GM19438 (cell line): ENCODE data around the gene NRSN2.
"Not testable (repeated sequence)": the region's sequence is repeated elsewhere in the genome, so short reads cannot be mapped to it uniquely, and the experiment has no call there.

Experiments
- ATAC-seq: cut with Tn5 transposase; IDR thresholded peaks from one replicate; pipeline ENCODE4 v1.9.1; 2021; ENCODE audit warnings: low read depth; ENCODE audit not compliant: unreplicated experiment

The NRSN2 gene

GRCh38 chr20:348972-349841 lies 2.3 kb downstream of the NRSN2 start:
- no peak for ATAC-seq

GRCh38 chr20:353166-353565 lies 6.3 kb downstream of the NRSN2 start:
- ATAC-seq: no peak

GRCh38 chr20:354298-354977 lies 7.5 kb downstream of the NRSN2 start:
- peak; percentile 88 for ATAC-seq

GRCh38 chr20:356154-356553 lies 9.2 kb downstream of the NRSN2 start:
- not testable (repeated sequence) for ATAC-seq

GRCh38 chr20:356745-357144 lies 9.8 kb downstream of the NRSN2 start:
- no peak for ATAC-seq

GRCh38 chr20:358891-359555 lies 12.1 kb downstream of the NRSN2 start:
- no peak for ATAC-seq

GRCh38 chr20:361561-361960 lies 14.7 kb downstream of the NRSN2 start:
- no peak for ATAC-seq

- ATAC-seq: no peak
Observed at GRCh38 chr20:362271-363254, 15.7 kb downstream of the NRSN2 start.

- no peak for ATAC-seq
Observed at GRCh38 chr20:363319-364078, 16.6 kb downstream of the NRSN2 start.

GRCh38 chr20:364905-365794 lies 18.2 kb downstream of the NRSN2 start:
- ATAC-seq: no peak

GRCh38 chr20:366041-366718 lies 19.3 kb downstream of the NRSN2 start:
- no peak for ATAC-seq

GRCh38 chr20:366719-367485 lies 20.0 kb downstream of the NRSN2 start:
- no peak for ATAC-seq

- ATAC-seq: no peak
Observed at GRCh38 chr20:367486-367887, 20.6 kb downstream of the NRSN2 start.

GRCh38 chr20:368915-369314 lies 22.0 kb downstream of the NRSN2 start:
- ATAC-seq: no peak

GRCh38 chr20:370151-370600 lies 23.3 kb downstream of the NRSN2 start:
- no peak for ATAC-seq

GRCh38 chr20:370977-371754 lies 24.3 kb downstream of the NRSN2 start:
- no peak for ATAC-seq
